H1 (cell line): ENCODE data around the gene ADCY2. TPM values are rescaled to one million over a fixed set of nuclear protein-coding genes. Genes with fewer than 3 reads are reported as not detected.

ENCODE experiments used
- CTCF ChIA-PET: fragments of 300-600 bp; sonication (Branson Sonifier 250); formaldehyde crosslinking; loops from one replicate; lab custom pipeline; 2021; ENCODE audit not compliant: partially characterized antibody; lab: Charles Lee
- POLR2A ChIA-PET: fragments of 300-600 bp; sonication (Branson Sonifier 250); formaldehyde crosslinking; loops from one replicate; lab custom pipeline; 2021; ENCODE audit warnings: inconsistent platforms; ENCODE audit not compliant: partially characterized antibody; lab: Charles Lee
- DNase-seq, 2 experiments: peaks; one replicate each; pipeline versions ENCODE4 v3.0.0 to v3.0.0-alpha.2; 2010 to 2022; ENCODE audit warnings: low spot score in 2 of 2, low read depth in 1 of 2, mixed read lengths in 1 of 2
- FAIRE-seq: peaks from 2 replicates; lab custom pipeline; 2011; peaks lifted over from hg19 to GRCh38; lab: Jason Lieb, UNC
- H2AFZ ChIP-seq: 2 replicates; pipeline ENCODE4 v1.8.1; 2012; ENCODE audit warnings: low read length, inconsistent platforms
- H2AK5ac ChIP-seq: 2 replicates; pipeline ENCODE4 v1.6.1; 2013; ENCODE audit warnings: low read depth, low read length
- H2BK120ac ChIP-seq: replicated peaks from 2 replicates; pipeline ENCODE3; 2013; ENCODE audit warnings: low read depth, low read length, inconsistent platforms
- H2BK12ac ChIP-seq: 2 replicates; pipeline ENCODE4 v1.6.1; 2013; ENCODE audit warnings: low read depth, low read length
- H2BK15ac ChIP-seq: 2 replicates; pipeline ENCODE4 v1.6.1; 2013; ENCODE audit warnings: low read length
- H2BK20ac ChIP-seq: 2 replicates; pipeline ENCODE4 v1.6.1; 2013; ENCODE audit warnings: low read length
- H2BK5ac ChIP-seq: 2 replicates; pipeline ENCODE4 v1.6.1; 2013; ENCODE audit warnings: low read depth, low read length
- H3K14ac ChIP-seq: 2 replicates; pipeline ENCODE4 v1.6.1; 2013; ENCODE audit warnings: inconsistent platforms; ENCODE audit not compliant: insufficient read length
- H3K18ac ChIP-seq: 2 replicates; pipeline ENCODE4 v1.6.1; 2013; ENCODE audit warnings: low read length; ENCODE audit errors: extremely low read depth
- H3K23ac ChIP-seq: 2 replicates; pipeline ENCODE4 v1.6.1; 2013; ENCODE audit warnings: inconsistent platforms; ENCODE audit not compliant: insufficient read length
- H3K23me2 ChIP-seq: 2 replicates; pipeline ENCODE4 v1.6.1; 2013; ENCODE audit warnings: low read depth, low read length
- H3K27ac ChIP-seq: 2 replicates; pipeline ENCODE4 v1.6.1; 2011; ENCODE audit warnings: low read depth, low read length, inconsistent platforms
- H3K27me3 ChIP-seq, 4 experiments: replicated peaks in 1 of 4; 1 replicate in 1 of 4; 2 replicates in 3 of 4; pipeline versions ENCODE4 v1.6.1 to v1.8.1; 2011 to 2013; ENCODE audit warnings: low read length in 3 of 4, mild to moderate bottlenecking in 3 of 4, inconsistent platforms in 2 of 4, mixed read lengths in 2 of 4, moderate library complexity in 1 of 4; ENCODE audit not compliant: control insufficient read depth in 3 of 4, insufficient read depth in 3 of 4; ENCODE audit errors: extremely low read depth in 1 of 4
- H3K36me3 ChIP-seq, 4 experiments: 2 replicates each; pipeline versions ENCODE4 v1.6.1 to v1.8.1; 2011 to 2013; ENCODE audit warnings: mild to moderate bottlenecking in 4 of 4, low read length in 3 of 4, moderate library complexity in 2 of 4, control low read depth in 1 of 4, inconsistent platforms in 1 of 4; ENCODE audit not compliant: insufficient read depth in 4 of 4, control insufficient read depth in 2 of 4
- H3K4ac ChIP-seq: replicated peaks from 2 replicates; pipeline ENCODE3; 2013; ENCODE audit warnings: low read length, low read depth, mixed read lengths, inconsistent platforms; ENCODE audit not compliant: insufficient read length
- H3K4me1 ChIP-seq, 4 experiments: replicated peaks in 1 of 4; 1 replicate in 1 of 4; 2 replicates in 3 of 4; pipeline versions ENCODE4 v1.6.1 to v1.8.1; 2011 to 2013; ENCODE audit warnings: low read length in 3 of 4, inconsistent platforms in 2 of 4, mixed read lengths in 1 of 4; ENCODE audit not compliant: insufficient read depth in 4 of 4, control insufficient read depth in 3 of 4
- H3K4me2 ChIP-seq, 2 experiments: 2 replicates each; pipeline versions ENCODE4 v1.6.1 to v1.8.1; 2011 to 2013; ENCODE audit warnings: low read depth in 2 of 2, low read length in 2 of 2, control low read depth in 1 of 2, inconsistent platforms in 1 of 2, mild to moderate bottlenecking in 1 of 2; ENCODE audit not compliant: insufficient read depth in 1 of 2
- H3K4me3 ChIP-seq, 4 experiments: fragments of 200-600, 300-600 bp in 1 of 4; sonication (generic), shearing (Covaris generic), sonication (Bioruptor Twin) in 1 of 4; 2 replicates each; pipeline versions ENCODE4 v1.5.1 to v1.8.1; 2011 to 2016; ENCODE audit warnings: low read length in 4 of 4, low read depth in 3 of 4, control low read depth in 2 of 4, inconsistent platforms in 2 of 4, mild to moderate bottlenecking in 2 of 4, mixed read lengths in 1 of 4, moderate library complexity in 1 of 4; ENCODE audit not compliant: insufficient read depth in 2 of 4; ENCODE audit errors: extremely low read depth in 1 of 4
- H3K56ac ChIP-seq: replicated peaks from 2 replicates; pipeline ENCODE3; 2013; ENCODE audit warnings: low read depth, mild to moderate bottlenecking, mixed read lengths, low read length, inconsistent platforms; ENCODE audit not compliant: insufficient read length
- H3K79me1 ChIP-seq: 2 replicates; pipeline ENCODE4 v1.6.1; 2013; ENCODE audit warnings: low read depth, low read length, control low read depth
- H3K79me2 ChIP-seq, 2 experiments: 2 replicates each; pipeline versions ENCODE4 v1.6.1 to v1.8.1; 2012 to 2013; ENCODE audit warnings: low read length in 2 of 2, mild to moderate bottlenecking in 2 of 2, inconsistent platforms in 1 of 2; ENCODE audit not compliant: insufficient read depth in 2 of 2, control insufficient read depth in 1 of 2
- H3K9ac ChIP-seq, 4 experiments: replicated peaks in 1 of 4; 1 replicate in 1 of 4; 2 replicates in 3 of 4; pipeline versions ENCODE4 v1.6.1 to v1.8.1; 2011 to 2013; ENCODE audit warnings: low read depth in 3 of 4, low read length in 3 of 4, control low read depth in 2 of 4, mild to moderate bottlenecking in 2 of 4, moderate library complexity in 2 of 4, inconsistent platforms in 1 of 4; ENCODE audit errors: extremely low read depth in 1 of 4
- H3K9me3 ChIP-seq, 2 experiments: 2 replicates each; pipeline versions ENCODE4 v1.6.1 to v1.8.1; 2012 to 2013; ENCODE audit warnings: mild to moderate bottlenecking in 2 of 2, moderate library complexity in 2 of 2, control low read depth in 1 of 2, inconsistent platforms in 1 of 2, low read depth in 1 of 2, low read length in 1 of 2, mixed read lengths in 1 of 2; ENCODE audit not compliant: insufficient read depth in 2 of 2
- H4K20me1 ChIP-seq, 2 experiments: replicated peaks in 1 of 2; 2 replicates each; pipeline versions ENCODE3 to v1.8.1; 2011 to 2013; ENCODE audit warnings: inconsistent platforms in 2 of 2, low read length in 2 of 2, mild to moderate bottlenecking in 1 of 2; ENCODE audit not compliant: insufficient read depth in 2 of 2, control insufficient read depth in 1 of 2
- H4K5ac ChIP-seq: 2 replicates; pipeline ENCODE4 v1.6.1; 2013; ENCODE audit warnings: low read length, low read depth, mixed read lengths, inconsistent platforms; ENCODE audit not compliant: insufficient read length
- H4K8ac ChIP-seq: 2 replicates; pipeline ENCODE4 v1.8.0; 2013; ENCODE audit warnings: mild to moderate bottlenecking, moderate library complexity, low read length, inconsistent platforms; ENCODE audit not compliant: insufficient read depth; ENCODE audit errors: extremely low read depth
- H4K91ac ChIP-seq: replicated peaks from 2 replicates; pipeline ENCODE3; 2013; ENCODE audit warnings: low read length, mixed read lengths, inconsistent platforms; ENCODE audit not compliant: insufficient read length
- BACH1 ChIP-seq: IDR thresholded peaks from 2 replicates; pipeline ENCODE4 v1.6.1; 2012; ENCODE audit warnings: low read length, improper control_type of control experiment
- E2F6 ChIP-seq: IDR thresholded peaks from 2 replicates; pipeline ENCODE4 v1.6.1; 2012; ENCODE audit warnings: inconsistent platforms
- EGR1 ChIP-seq: IDR thresholded peaks from 2 replicates; pipeline ENCODE4 v1.6.1; 2011; ENCODE audit warnings: low read depth, low read length, borderline replicate concordance
- EZH2 ChIP-seq: fragments of 200-600 bp; sonication (generic); IDR thresholded peaks from 2 replicates; pipeline ENCODE4 v1.7.1; 2012; ENCODE audit warnings: low read depth, mild to moderate bottlenecking, moderate library complexity, low read length, inconsistent platforms; ENCODE audit not compliant: severe bottlenecking
- KDM4A ChIP-seq: IDR thresholded peaks from one replicate; pipeline ENCODE4 v1.7.1; 2012; ENCODE audit warnings: low read depth, mild to moderate bottlenecking, moderate library complexity, low read length, inconsistent platforms; ENCODE audit not compliant: severe bottlenecking
- KDM5A ChIP-seq: fragments of 200-600 bp; IDR thresholded peaks from 2 replicates; pipeline ENCODE4 v1.7.1; 2012; ENCODE audit warnings: mild to moderate bottlenecking, low read length, inconsistent platforms, mixed read lengths
- NRF1 ChIP-seq: IDR thresholded peaks from 2 replicates; pipeline ENCODE4 v1.6.1; 2011; ENCODE audit warnings: mild to moderate bottlenecking, low read depth, low read length, improper control_type of control experiment
- PHF8 ChIP-seq: fragments of 200-600 bp; sonication (generic); conservative IDR thresholded peaks from 2 replicates; pipeline ENCODE4 v1.7.1; 2012; ENCODE audit warnings: low read depth, mild to moderate bottlenecking, inconsistent platforms, low read length, moderate library complexity
- RAD21 ChIP-seq, 2 experiments: IDR thresholded peaks in 1 of 2; conservative IDR thresholded peaks in 1 of 2; 2 replicates each; pipeline ENCODE4 v1.6.1; 2011; ENCODE audit warnings: low read depth in 2 of 2, low read length in 2 of 2, improper control_type of control experiment in 1 of 2, inconsistent platforms in 1 of 2, mild to moderate bottlenecking in 1 of 2, moderate library complexity in 1 of 2
- SIX5 ChIP-seq: IDR thresholded peaks from 2 replicates; pipeline ENCODE4 v1.6.1; 2011; ENCODE audit warnings: mild to moderate bottlenecking, low read depth, low read length
- SP2 ChIP-seq: IDR thresholded peaks from 2 replicates; pipeline ENCODE4 v1.6.1; 2012; ENCODE audit warnings: mild to moderate bottlenecking, low read length, inconsistent platforms
- WGBS, 2 experiments: shearing (Covaris generic) in 1 of 2; methylation state at CpG; one replicate each; pipeline versions ENCODE4 v1.1.6 to v1.1.7; 2013 to 2015; ENCODE audit warnings: low lambda C conversion rate in 2 of 2, mixed read lengths in 2 of 2, inconsistent platforms in 1 of 2, low coverage in 1 of 2, missing lambda C conversion rate in 1 of 2; ENCODE audit not compliant: insufficient replicate concordance in 2 of 2, insufficient coverage in 1 of 2, insufficient read length in 1 of 2; ENCODE audit errors: extremely low coverage in 1 of 2, missing lambda C conversion rate in 1 of 2; 5-methylcytosine and 5-hydroxymethylcytosine counted together
- polyA plus RNA-seq, 7 experiments: library from polyadenylated mRNA; depleted of rRNA in 3 of 7; stranded (reverse) in 5 of 7; unstranded in 2 of 7; fragments of >200 nt in 5 of 7; fragments of 200-250 nt in 2 of 7; gene quantifications; 1 replicate in 5 of 7; 2 replicates in 1 of 7; 4 replicates in 1 of 7; pipeline versions ENCODE4 v1.2.1 to v1.2.3, GENCODE V29; 2011 to 2013; ENCODE audit warnings: missing spikeins in 2 of 7, mixed read lengths in 2 of 7
- total RNA-seq: library from RNA; stranded (reverse); fragmentation: NEBNext Ultra II Directional; extraction: Animal tissue kit (Norgen Biotek cat#: 25700); gene quantifications from 2 replicates; pipeline ENCODE4 v1.2.1, GENCODE V29; 2021

The ADCY2 gene
- total and polyA plus RNA-seq, 2 of the 8 experiments (the other 6 are each of a cell fraction or from before 2014, with no cell fraction given): 35.8 to 122 TPM

- Histone ChIP-seq H3K23ac (no peak overlapping the region), H2BK20ac (no peak overlapping the region), H2BK12ac (no peak overlapping the region), H4K5ac (no peak overlapping the region), H2BK15ac (no peak overlapping the region), H3K9me3 (no peaks in the 10 kb centered on the region), H3K27me3 (no peaks in the 10 kb centered on the region), H3K4me3 (no peak overlapping the region), H3K4ac (no peak overlapping the region), H3K23me2 (no peaks in the 10 kb centered on the region), H2BK5ac (no peak overlapping the region), H4K8ac (no peak overlapping the region), H4K91ac (no peak overlapping the region), H3K18ac (no peak overlapping the region), H3K56ac (no peak overlapping the region), H2AK5ac (no peak overlapping the region), H3K9ac (no peak overlapping the region), H2BK120ac (no peak overlapping the region), H3K4me2 (no peak overlapping the region), H3K14ac (no peak overlapping the region), H2AFZ (no peak overlapping the region), H3K79me2 (peaks cover 0 to 22% of the 10 kb centered on the region in 2 experiments; a peak in 3 of 4 replicates), H3K4me1 (no peaks in the 10 kb centered on the region; a peak in 1 of 7 replicates), H3K36me3 (peaks cover 0 to 13% (median 6%) of the 10 kb centered on the region in 4 experiments; a peak in 4 of 8 replicates), H3K27ac (no peak overlapping the region), H3K79me1 (no peaks in the 10 kb centered on the region), H4K20me1 (peaks cover 0 to 3% of the 10 kb centered on the region in 2 experiments)
- DNase-seq: no peak
- WGBS, 2 experiments: 92% methylated on average over 6 of the region's 6 CpGs; no CpG with 5 or more reads in 1 of the 2 experiments
- no peak for TF ChIP-seq KDM4A
- no peak for TF ChIP-seq KDM5A
- no peak for TF ChIP-seq SIX5
- no peak for TF ChIP-seq SP2
- no peak for TF ChIP-seq EZH2
- TF ChIP-seq EGR1: no peak
- TF ChIP-seq RAD21 (IDR thresholded peaks at IDR 0.05 in 1 of 2, conservative IDR thresholded peaks at IDR 0.05 in 1 of 2; ENCODE audit: low read depth in 2 of 2, low read length in 2 of 2): no peak
- TF ChIP-seq BACH1: no peak
- no peak for TF ChIP-seq NRF1
- TF ChIP-seq E2F6: no peak
- no peak for TF ChIP-seq PHF8
- no peak for FAIRE-seq
- POLR2A ChIA-PET: no interaction called here
- CTCF ChIA-PET: interaction anchor here (1.8 kb wide), 1 partner anchor 9 kb away, joined by 4 read pairs; no protein-coding TSS in a partner anchor
Measured at GRCh38 chr5:7546555-7546954, 150.6 kb downstream of the ADCY2 start.
